ENCODE data around the gene C2CD4C.

DNA sequence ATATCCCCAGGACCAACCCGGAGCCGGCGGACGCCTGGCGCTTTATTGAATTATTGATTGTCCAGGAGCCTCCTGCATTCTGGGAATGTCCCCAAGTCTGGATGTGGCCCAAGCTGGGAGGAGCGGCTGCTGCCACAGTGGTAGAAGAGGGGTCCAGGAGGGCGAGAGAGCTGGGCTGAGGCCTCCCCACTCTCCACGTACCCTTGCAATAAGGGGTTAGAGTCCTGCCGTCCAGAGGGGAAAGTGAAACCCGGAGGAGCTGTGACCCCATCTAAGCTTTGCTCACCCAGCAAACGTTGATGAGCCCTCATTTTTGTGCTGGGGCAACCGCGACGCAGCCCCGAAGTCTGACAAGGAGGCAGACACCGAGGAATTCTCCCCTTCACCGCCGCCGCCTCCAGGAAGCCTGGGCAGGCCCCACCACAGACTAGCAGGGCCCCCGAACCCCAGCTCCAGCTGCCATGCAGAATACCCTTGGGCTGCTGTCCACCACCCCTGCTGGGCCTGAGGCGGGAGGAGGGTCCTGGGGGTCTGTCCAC, 1.4 kb upstream of the C2CD4C start:
- TF ChIP-seq, protein P1, sequence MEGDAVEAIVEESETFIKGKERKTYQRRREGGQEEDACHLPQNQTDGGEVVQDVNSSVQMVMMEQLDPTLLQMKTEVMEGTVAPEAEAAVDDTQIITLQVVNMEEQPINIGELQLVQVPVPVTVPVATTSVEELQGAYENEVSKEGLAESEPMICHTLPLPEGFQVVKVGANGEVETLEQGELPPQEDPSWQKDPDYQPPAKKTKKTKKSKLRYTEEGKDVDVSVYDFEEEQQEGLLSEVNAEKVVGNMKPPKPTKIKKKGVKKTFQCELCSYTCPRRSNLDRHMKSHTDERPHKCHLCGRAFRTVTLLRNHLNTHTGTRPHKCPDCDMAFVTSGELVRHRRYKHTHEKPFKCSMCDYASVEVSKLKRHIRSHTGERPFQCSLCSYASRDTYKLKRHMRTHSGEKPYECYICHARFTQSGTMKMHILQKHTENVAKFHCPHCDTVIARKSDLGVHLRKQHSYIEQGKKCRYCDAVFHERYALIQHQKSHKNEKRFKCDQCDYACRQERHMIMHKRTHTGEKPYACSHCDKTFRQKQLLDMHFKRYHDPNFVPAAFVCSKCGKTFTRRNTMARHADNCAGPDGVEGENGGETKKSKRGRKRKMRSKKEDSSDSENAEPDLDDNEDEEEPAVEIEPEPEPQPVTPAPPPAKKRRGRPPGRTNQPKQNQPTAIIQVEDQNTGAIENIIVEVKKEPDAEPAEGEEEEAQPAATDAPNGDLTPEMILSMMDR (IDR thresholded peaks at IDR 0.05; ENCODE audit: poor library complexity, severe bottlenecking) = no peak
- no peak for TF ChIP-seq POLR2AphosphoS5 (IDR thresholded peaks at IDR 0.05)
- TF ChIP-seq, protein P2, sequence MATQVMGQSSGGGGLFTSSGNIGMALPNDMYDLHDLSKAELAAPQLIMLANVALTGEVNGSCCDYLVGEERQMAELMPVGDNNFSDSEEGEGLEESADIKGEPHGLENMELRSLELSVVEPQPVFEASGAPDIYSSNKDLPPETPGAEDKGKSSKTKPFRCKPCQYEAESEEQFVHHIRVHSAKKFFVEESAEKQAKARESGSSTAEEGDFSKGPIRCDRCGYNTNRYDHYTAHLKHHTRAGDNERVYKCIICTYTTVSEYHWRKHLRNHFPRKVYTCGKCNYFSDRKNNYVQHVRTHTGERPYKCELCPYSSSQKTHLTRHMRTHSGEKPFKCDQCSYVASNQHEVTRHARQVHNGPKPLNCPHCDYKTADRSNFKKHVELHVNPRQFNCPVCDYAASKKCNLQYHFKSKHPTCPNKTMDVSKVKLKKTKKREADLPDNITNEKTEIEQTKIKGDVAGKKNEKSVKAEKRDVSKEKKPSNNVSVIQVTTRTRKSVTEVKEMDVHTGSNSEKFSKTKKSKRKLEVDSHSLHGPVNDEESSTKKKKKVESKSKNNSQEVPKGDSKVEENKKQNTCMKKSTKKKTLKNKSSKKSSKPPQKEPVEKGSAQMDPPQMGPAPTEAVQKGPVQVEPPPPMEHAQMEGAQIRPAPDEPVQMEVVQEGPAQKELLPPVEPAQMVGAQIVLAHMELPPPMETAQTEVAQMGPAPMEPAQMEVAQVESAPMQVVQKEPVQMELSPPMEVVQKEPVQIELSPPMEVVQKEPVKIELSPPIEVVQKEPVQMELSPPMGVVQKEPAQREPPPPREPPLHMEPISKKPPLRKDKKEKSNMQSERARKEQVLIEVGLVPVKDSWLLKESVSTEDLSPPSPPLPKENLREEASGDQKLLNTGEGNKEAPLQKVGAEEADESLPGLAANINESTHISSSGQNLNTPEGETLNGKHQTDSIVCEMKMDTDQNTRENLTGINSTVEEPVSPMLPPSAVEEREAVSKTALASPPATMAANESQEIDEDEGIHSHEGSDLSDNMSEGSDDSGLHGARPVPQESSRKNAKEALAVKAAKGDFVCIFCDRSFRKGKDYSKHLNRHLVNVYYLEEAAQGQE (IDR thresholded peaks at IDR 0.05; ENCODE audit: borderline replicate concordance) = no peak
- no peak for TF ChIP-seq RAD21 (conservative IDR thresholded peaks at IDR 0.05)
- no peak for TF ChIP-seq EZH2 (IDR thresholded peaks at IDR 0.05; ENCODE audit: borderline replicate concordance, insufficient read depth, low read length, poor library complexity, severe bottlenecking)
- no peak for TF ChIP-seq MXI1 (conservative IDR thresholded peaks at IDR 0.05; ENCODE audit: poor library complexity, severe bottlenecking)
- TF ChIP-seq EP300 (conservative IDR thresholded peaks at IDR 0.05; ENCODE audit: poor library complexity, severe bottlenecking) = no peak
- TF ChIP-seq TAF1 (IDR thresholded peaks at IDR 0.05; ENCODE audit: low read depth) = no peak

Measured in neural cell (in vitro differentiated cells).